Stomach (tissue), 9 donors: ENCODE measurements around the gene SALL1. TPM values are rescaled to one million over a fixed set of nuclear protein-coding genes. Genes with fewer than 3 reads are reported as not detected.

Source experiments
- DNase-seq, 2 donors: peaks; one replicate each; pipeline versions ENCODE4 v3.0.0 to v3.0.0-alpha.2; 2013 to 2019
- H3K27ac ChIP-seq, 5 donors: fragments of 200-600 bp in 4 of 5; sonication (generic) in 4 of 5; one replicate each; pipeline ENCODE4 v1.5.1; 2013 to 2019; ENCODE audit warnings: mild to moderate bottlenecking in 1 of 5, moderate library complexity in 1 of 5
- H3K27me3 ChIP-seq, 3 donors: fragments of 200-600 bp; sonication (generic); one replicate each; pipeline ENCODE4 v1.5.1; 2017 to 2019; ENCODE audit warnings: mixed run types in 1 of 3
- H3K36me3 ChIP-seq, 4 donors: fragments of 200-600 bp; sonication (generic); 1 replicate in 3 of 4; 2 replicates in 1 of 4; pipeline ENCODE4 v1.5.1; 2016 to 2019
- H3K4me1 ChIP-seq, 4 donors: fragments of 200-600 bp; sonication (generic); one replicate each; pipeline ENCODE4 v1.5.1; 2016 to 2019
- H3K4me3 ChIP-seq, 4 donors: fragments of 200-600 bp; sonication (generic) in 3 of 4; one replicate each; pipeline ENCODE4 v1.5.1; 2016 to 2019; ENCODE audit warnings: mild to moderate bottlenecking in 1 of 4
- H3K9me3 ChIP-seq, 4 donors: fragments of 200-600 bp; sonication (generic); one replicate each; pipeline ENCODE4 v1.5.1; 2016 to 2019
- EP300 ChIP-seq: sonication (generic); formaldehyde crosslinking; IDR thresholded peaks from one replicate; pipeline ENCODE4 v1.6.1; 2017; ENCODE audit warnings: antibody characterized with exemption
- POLR2A ChIP-seq, 4 donors: fragments of 450-650 bp; IDR thresholded peaks; one replicate each; pipeline ENCODE4 v1.6.1; 2016; ENCODE audit warnings: antibody characterized with exemption in 4 of 4, control low read depth in 2 of 4, mild to moderate bottlenecking in 1 of 4, moderate library complexity in 1 of 4
- POLR2AphosphoS5 ChIP-seq, 3 donors: sonication (generic); formaldehyde crosslinking; IDR thresholded peaks; one replicate each; pipeline ENCODE4 v1.6.1; 2016; ENCODE audit warnings: antibody characterized with exemption in 3 of 3
- WGBS, 5 donors: extraction: QIAGEN DNeasy Blood & Tissue Kit in 3 of 5; methylation state at CpG; one replicate each; pipeline versions ENCODE4 v1.1.5 to v1.1.7; 2013 to 2018; 5-methylcytosine and 5-hydroxymethylcytosine counted together
- intact Hi-C: fragments of 100-400 bp; cut with DNase I; formaldehyde crosslinking; loops from one replicate; pipeline ENCODE4 v1.15.1; 2023; ENCODE audit warnings: low total_unique reads
- polyA plus RNA-seq, 3 donors: library from polyadenylated mRNA; stranded (reverse); fragments of 200-250 nt; gene quantifications; one replicate each; pipeline ENCODE4 v1.2.3, GENCODE V29; 2013
- total RNA-seq, 5 donors: library from RNA; depleted of rRNA; stranded (reverse); fragments of >200 nt; gene quantifications; one replicate each; pipeline versions ENCODE4 v1.1.0 to v1.2.3, GENCODE V29; 2014 to 2016
- TF ChIP-seq, protein P1 (sequence below), 7 experiments: fragments of 450-650 bp in 4 of 7; fragments of 200-600 bp in 3 of 7; sonication (generic) in 3 of 7; IDR thresholded peaks; one replicate each; pipeline ENCODE4 v1.5.1; 2016 to 2019; ENCODE audit warnings: antibody characterized with exemption in 7 of 7, control low read depth in 2 of 7, mild to moderate bottlenecking in 1 of 7
- donor health status: healthy with polysubstance abuse.
- donor health status: Bipolar disorder and iron deficiency.
- donor health status: healthy.

The SALL1 gene
- total and polyA plus RNA-seq, 8 donors: 0.43 to 6.3 (median 0.97) TPM; not detected in 2

GRCh38 chr16:51157698-51158097 lies 6.6 kb upstream of the SALL1 start:
- DNase-seq: no peak
- no peak overlapping the region for H3K4me3 ChIP-seq
- TF ChIP-seq POLR2A (IDR thresholded peaks at IDR 0.05) (no peak), POLR2AphosphoS5 (IDR thresholded peaks at IDR 0.05) (no peak), EP300 (no peak)
- TF ChIP-seq, protein P1, sequence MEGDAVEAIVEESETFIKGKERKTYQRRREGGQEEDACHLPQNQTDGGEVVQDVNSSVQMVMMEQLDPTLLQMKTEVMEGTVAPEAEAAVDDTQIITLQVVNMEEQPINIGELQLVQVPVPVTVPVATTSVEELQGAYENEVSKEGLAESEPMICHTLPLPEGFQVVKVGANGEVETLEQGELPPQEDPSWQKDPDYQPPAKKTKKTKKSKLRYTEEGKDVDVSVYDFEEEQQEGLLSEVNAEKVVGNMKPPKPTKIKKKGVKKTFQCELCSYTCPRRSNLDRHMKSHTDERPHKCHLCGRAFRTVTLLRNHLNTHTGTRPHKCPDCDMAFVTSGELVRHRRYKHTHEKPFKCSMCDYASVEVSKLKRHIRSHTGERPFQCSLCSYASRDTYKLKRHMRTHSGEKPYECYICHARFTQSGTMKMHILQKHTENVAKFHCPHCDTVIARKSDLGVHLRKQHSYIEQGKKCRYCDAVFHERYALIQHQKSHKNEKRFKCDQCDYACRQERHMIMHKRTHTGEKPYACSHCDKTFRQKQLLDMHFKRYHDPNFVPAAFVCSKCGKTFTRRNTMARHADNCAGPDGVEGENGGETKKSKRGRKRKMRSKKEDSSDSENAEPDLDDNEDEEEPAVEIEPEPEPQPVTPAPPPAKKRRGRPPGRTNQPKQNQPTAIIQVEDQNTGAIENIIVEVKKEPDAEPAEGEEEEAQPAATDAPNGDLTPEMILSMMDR (IDR thresholded peaks at IDR 0.05): no peak
- no peaks in the 10 kb centered on the region for H3K36me3 ChIP-seq
- 25 to 35% (median 28%) methylated on average over 2 of the region's 2 CpGs for WGBS, 5 donors
- intact Hi-C loops: no loop called here
- no peak overlapping the region for H3K27ac ChIP-seq
- H3K9me3 ChIP-seq: peaks cover 0 to 19% (median 0%) of the 10 kb centered on the region in 4 donors
- H3K4me1 ChIP-seq: peaks cover 17 to 45% (median 26%) of the 10 kb centered on the region in 4 donors
- peaks cover 22 to 81% (median 40%) of the 10 kb centered on the region in 3 donors for H3K27me3 ChIP-seq

GRCh38 chr16:51156807-51157200 lies 5.7 kb upstream of the SALL1 start:
- Histone ChIP-seq H3K4me3 (no peak overlapping the region), H3K9me3 (peaks cover 0 to 19% (median 0%) of the 10 kb centered on the region in 4 donors), H3K36me3 (no peaks in the 10 kb centered on the region), H3K4me1 (peaks cover 25 to 51% (median 35%) of the 10 kb centered on the region in 4 donors), H3K27me3 (peaks cover 28 to 90% (median 49%) of the 10 kb centered on the region in 3 donors), H3K27ac (no peak overlapping the region)
- intact Hi-C loops: no loop called here
- 40 to 48% (median 43%) methylated on average over 2 of the region's 2 CpGs for WGBS, 5 donors
- no peak for DNase-seq
- TF ChIP-seq POLR2AphosphoS5 (IDR thresholded peaks at IDR 0.05): no peak
- no peak for TF ChIP-seq POLR2A (IDR thresholded peaks at IDR 0.05)
- TF ChIP-seq EP300: no peak
- TF ChIP-seq, protein P1 (IDR thresholded peaks at IDR 0.05): no peak

- peaks cover 35 to 91% (median 56%) of the 10 kb centered on the region in 3 donors for H3K27me3 ChIP-seq
- TF ChIP-seq POLR2AphosphoS5 (IDR thresholded peaks at IDR 0.05): no peak
- H3K36me3 ChIP-seq: no peaks in the 10 kb centered on the region
- H3K9me3 ChIP-seq: peaks cover 0 to 19% (median 0%) of the 10 kb centered on the region in 4 donors
- WGBS, 5 donors: 4 to 8% (median 6%) methylated on average over 44 to 59 of the region's 59 CpGs
- peak overlapping the region; percentile 33 to 83 (median 42) for H3K27ac ChIP-seq
- DNase-seq: peak in 1 of 2 donors; percentile 41
- H3K4me1 ChIP-seq: peaks cover 32 to 58% (median 41%) of the 10 kb centered on the region in 4 donors
- intact Hi-C loops: no loop called here
- H3K4me3 ChIP-seq: peak overlapping the region; percentile 25 to 53 (median 27)
These were observed 5.0 kb upstream of the SALL1 start for GRCh38 chr16:51155820-51156806.

- peaks cover 0 to 19% (median 0%) of the 10 kb centered on the region in 4 donors for H3K9me3 ChIP-seq
- peaks cover 42 to 93% (median 65%) of the 10 kb centered on the region in 3 donors for H3K27me3 ChIP-seq
- no peaks in the 10 kb centered on the region for H3K36me3 ChIP-seq
- intact Hi-C loops: no loop called here
- TF ChIP-seq EP300: no peak
- no peak for TF ChIP-seq POLR2A (IDR thresholded peaks at IDR 0.05)
- no peak for TF ChIP-seq POLR2AphosphoS5 (IDR thresholded peaks at IDR 0.05)
- TF ChIP-seq, protein P1 (IDR thresholded peaks at IDR 0.05): no peak
- peak overlapping the region; percentile 37 to 83 (median 61) for H3K27ac ChIP-seq
- peaks cover 39 to 67% (median 50%) of the 10 kb centered on the region in 4 donors for H3K4me1 ChIP-seq
- H3K4me3 ChIP-seq: peak overlapping the region; percentile 20 to 53 (median 29)
- WGBS, 5 donors: 2 to 9% (median 5%) methylated on average over 20 of the region's 20 CpGs
- peak in 1 of 2 donors; percentile 28 for DNase-seq
These were observed 4.1 kb upstream of the SALL1 start for GRCh38 chr16:51155199-51155607.
